ENCODE results near the gene CITED2.

CITED2 gene

DNA sequence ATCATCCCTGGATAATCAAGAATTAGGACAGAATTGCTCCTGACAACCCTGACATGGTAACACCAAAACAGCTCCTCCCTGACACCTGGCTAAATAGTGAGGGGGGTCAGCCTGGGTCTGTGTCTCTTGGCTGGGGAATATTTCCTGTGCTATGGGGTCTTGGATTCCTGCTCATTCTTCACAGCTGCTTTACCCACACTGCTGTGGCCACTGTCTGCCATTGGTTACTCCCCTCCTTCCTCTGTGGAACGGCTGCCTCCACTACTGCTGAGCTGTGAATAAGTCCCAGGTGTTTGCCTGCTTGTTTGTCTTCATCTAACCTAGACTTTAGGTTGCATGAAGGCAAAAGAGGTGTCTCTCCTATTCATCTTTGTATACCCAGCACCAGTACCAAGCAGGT lies 48.8 kb downstream of the CITED2 start:
- DNase-seq = no peak

DNA sequence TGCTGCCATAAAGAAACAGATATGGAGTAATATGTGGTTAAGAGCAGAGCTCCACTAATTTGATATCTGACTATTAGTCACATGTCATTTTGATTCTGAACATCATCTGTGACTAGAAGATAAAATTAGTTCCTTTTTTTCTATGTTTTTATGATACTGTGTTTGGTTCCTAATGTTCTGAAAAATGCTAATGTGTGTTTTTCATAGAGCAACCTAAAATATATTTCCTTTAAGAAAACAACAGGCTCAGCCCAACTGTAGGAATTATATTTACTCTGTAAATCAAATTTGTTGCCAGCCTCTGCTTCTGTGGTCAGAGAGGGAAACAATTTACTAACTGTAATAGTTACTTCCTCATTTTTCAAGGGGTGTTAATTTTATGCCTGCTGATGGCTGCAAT lies 49.3 kb downstream of the CITED2 start:
- DNase-seq = no peak

DNA sequence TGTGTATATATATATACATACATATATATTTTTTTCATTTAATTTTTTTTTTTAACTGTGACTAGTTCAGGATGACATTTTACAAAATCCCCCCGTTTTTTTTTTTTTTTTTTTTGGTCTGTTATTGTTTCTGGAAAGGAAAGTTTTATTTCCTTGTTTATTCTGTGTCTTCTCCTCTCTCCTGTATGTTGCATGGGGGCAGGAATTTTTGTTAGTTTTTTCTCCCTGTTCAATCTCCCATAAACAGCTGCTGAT lies 50.2 kb downstream of the CITED2 start:
- DNase-seq = no peak

- peak; percentile 45 for DNase-seq
These were observed 50.7 kb downstream of the CITED2 start for GRCh38 chr6:139323511-139324300.
